Lower lobe of right lung (tissue), 2 donors: ENCODE measurements around the gene LRRC43. TPM values are rescaled to one million over a fixed set of nuclear protein-coding genes. Genes with fewer than 3 reads are reported as not detected.
A peak's percentile ranks its signal among the peaks of the same experiment; 100 is the strongest.

ENCODE experiments used
- ATAC-seq, 2 donors: fragments of 200-7000 bp; cut with Tn5 transposase; one replicate each; pipeline ENCODE4 v1.9.1; 2020 to 2022; ENCODE audit warnings: mild to moderate bottlenecking in 2 of 2, moderate library complexity in 2 of 2
- DNase-seq: peaks from one replicate; pipeline ENCODE4 v3.0.0-alpha.2; 2020
- H3K27ac ChIP-seq: fragments of 200-600 bp; one replicate; pipeline ENCODE4 v1.8.0; 2022
- H3K27me3 ChIP-seq: fragments of 200-600 bp; one replicate; pipeline ENCODE4 v1.8.0; 2022; ENCODE audit warnings: low read depth
- H3K36me3 ChIP-seq: fragments of 200-600 bp; one replicate; pipeline ENCODE4 v1.8.0; 2022; ENCODE audit warnings: mild to moderate bottlenecking
- H3K4me1 ChIP-seq: fragments of 200-600 bp; one replicate; pipeline ENCODE4 v1.8.0; 2022
- H3K4me3 ChIP-seq: fragments of 200-600 bp; one replicate; pipeline ENCODE4 v1.8.0; 2022; ENCODE audit warnings: mild to moderate bottlenecking
- H3K9me3 ChIP-seq: fragments of 200-600 bp; one replicate; pipeline ENCODE4 v1.8.0; 2022
- intact Hi-C: fragments of 100-400 bp; cut with DNase I; formaldehyde crosslinking; loops from one replicate; pipeline ENCODE4 v1.11.0; 2022
- total RNA-seq: library from RNA; stranded (reverse); fragmentation: NEBNext Ultra II Directional; extraction: Animal tissue kit (Norgen Biotek cat#: 25700); gene quantifications from one replicate; pipeline ENCODE4 v1.2.1, GENCODE V29; 2021
- TF ChIP-seq, protein P1 (sequence below): fragments of 200-600 bp; IDR thresholded peaks from one replicate; pipeline ENCODE4 v1.8.0; 2022; ENCODE audit warnings: antibody characterized with exemption, mild to moderate bottlenecking
- donor health status: DM: no; HTN: yes; CAD: no; lungs with severe emphysema.

LRRC43 gene
- total RNA-seq, 1 donor from 2014 or later: 4.2 TPM

DNA sequence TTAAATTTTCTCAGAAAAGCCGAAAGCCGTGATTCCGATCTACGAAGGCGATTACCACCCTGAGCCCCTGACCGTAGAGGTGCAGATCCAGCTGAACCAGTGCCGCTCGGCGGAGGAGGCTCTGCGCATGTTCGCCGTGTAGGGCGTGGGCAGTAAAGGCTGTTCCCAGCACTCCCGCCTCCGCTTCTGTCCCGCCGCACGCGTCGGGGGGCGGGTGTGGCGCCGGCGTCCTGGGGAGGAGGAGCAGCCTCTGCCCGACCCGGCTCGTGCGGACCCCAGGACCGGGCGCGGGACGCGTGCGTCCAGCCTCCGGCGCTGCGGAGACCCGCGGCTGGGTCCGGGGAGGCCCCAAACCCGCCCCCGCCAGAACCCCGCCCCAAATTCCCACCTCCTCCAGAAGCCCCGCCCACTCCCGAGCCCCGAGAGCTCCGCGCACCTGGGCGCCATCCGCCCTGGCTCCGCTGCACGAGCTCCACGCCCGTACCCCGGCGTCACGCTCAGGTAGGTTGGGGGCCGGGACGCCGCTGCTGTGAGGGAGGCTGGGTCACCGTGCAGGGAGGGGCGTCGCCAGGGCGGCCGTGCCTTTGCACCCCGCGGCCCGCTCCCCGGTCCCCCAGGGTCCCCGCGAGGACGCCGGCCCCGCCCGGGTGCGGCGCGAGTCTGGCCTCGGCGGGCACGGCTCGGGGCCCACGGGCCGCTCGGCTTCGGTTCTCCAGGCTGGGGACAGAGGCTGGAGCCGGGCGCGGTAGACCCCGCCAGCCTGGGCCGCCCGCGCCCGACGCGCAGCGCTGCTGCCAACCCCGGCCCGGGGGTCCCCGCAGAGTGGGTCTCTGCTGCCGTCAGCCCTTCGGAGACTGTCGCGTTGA, 20.6 kb downstream of the LRRC43 start, which contains the start of gene B3GNT4:
Gene B3GNT4, plus strand, starts transcription at position 409 of the 866 bp plus-strand sequence. CDS start 910 bp downstream, outside the sequence.
- H3K36me3 ChIP-seq: peaks cover 19% of the 10 kb centered on the region
- H3K27ac ChIP-seq: no peak within 1 kb of the TSS
- ATAC-seq: peak; percentile 83 to 92

DNA sequence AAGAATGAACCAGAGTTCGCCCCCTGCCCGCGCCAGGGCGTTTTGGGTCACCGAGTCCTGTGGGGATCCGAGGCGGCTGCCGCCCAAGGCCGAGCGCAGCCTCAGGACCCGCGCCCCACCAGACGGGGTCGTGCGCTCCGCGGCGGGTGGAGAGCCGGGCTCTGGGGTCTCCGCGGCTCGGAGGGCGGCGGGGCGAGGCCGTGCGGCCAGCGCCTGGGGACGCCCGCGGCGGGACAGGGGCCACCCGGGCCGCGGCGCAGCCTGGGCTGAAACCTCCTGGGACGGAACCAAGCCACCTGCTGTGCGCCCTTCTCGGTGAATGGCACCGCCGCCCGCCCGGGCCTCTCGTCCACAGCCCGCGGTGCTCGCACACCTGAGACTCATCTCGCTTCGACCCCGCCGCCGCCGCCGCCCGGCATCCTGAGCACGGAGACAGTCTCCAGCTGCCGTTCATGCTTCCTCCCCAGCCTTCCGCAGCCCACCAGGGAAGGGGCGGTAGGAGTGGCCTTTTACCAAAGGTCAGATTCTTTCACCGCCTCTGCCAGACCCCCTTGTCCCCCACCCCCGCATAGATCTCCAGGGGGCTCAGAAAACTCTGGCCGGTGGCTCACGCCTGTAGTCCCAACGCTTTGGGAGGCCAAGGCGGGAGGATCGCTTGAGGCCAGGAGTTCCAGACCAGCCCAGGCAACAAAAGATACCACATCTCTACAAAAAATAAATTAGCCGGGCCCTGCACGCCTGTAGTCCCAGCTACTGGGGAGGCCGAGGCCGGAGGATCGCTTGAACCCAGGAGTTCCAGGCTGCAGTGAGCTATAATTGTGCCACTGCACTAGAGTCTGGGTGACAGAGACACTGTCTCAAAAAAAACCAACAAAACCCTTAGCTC, 21.5 kb downstream of the LRRC43 start:
- intact Hi-C loops: no loop called here
- H3K27ac ChIP-seq: no peak overlapping the region
- peak overlapping the region; percentile 73 for H3K4me3 ChIP-seq
- ATAC-seq (no peak), DNase-seq (no peak)
- TF ChIP-seq, protein P1, sequence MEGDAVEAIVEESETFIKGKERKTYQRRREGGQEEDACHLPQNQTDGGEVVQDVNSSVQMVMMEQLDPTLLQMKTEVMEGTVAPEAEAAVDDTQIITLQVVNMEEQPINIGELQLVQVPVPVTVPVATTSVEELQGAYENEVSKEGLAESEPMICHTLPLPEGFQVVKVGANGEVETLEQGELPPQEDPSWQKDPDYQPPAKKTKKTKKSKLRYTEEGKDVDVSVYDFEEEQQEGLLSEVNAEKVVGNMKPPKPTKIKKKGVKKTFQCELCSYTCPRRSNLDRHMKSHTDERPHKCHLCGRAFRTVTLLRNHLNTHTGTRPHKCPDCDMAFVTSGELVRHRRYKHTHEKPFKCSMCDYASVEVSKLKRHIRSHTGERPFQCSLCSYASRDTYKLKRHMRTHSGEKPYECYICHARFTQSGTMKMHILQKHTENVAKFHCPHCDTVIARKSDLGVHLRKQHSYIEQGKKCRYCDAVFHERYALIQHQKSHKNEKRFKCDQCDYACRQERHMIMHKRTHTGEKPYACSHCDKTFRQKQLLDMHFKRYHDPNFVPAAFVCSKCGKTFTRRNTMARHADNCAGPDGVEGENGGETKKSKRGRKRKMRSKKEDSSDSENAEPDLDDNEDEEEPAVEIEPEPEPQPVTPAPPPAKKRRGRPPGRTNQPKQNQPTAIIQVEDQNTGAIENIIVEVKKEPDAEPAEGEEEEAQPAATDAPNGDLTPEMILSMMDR: no peak
- H3K9me3 ChIP-seq: no peaks in the 10 kb centered on the region
- H3K36me3 ChIP-seq: peaks cover 28% of the 10 kb centered on the region
- H3K27me3 ChIP-seq: peaks cover 55% of the 10 kb centered on the region
- H3K4me1 ChIP-seq: peaks cover 21% of the 10 kb centered on the region

More for the DNA sequence above, 20.6 kb downstream of the LRRC43 start, which contains the start of gene B3GNT4:
- peaks cover 21% of the 10 kb centered on the region for H3K4me1 ChIP-seq
- intact Hi-C loops: no loop called here
- peaks cover 59% of the 10 kb centered on the region for H3K27me3 ChIP-seq
- no peaks in the 10 kb centered on the region for H3K9me3 ChIP-seq
- peak; percentile 77 for DNase-seq
- peak within 1 kb of the TSS; percentile 73 for H3K4me3 ChIP-seq
- TF ChIP-seq, protein P1: no peak

- H3K27me3 ChIP-seq: peaks cover 46% of the 10 kb centered on the region
- ATAC-seq: no peak
- DNase-seq: no peak
Observed at GRCh38 chr12:122205053-122205925, 22.4 kb downstream of the LRRC43 start.

GRCh38 chr12:122206111-122206881, 23.4 kb downstream of the LRRC43 start:
- no peak for DNase-seq
- intact Hi-C loops: no loop called here
- TF ChIP-seq, protein P1: no peak

More at GRCh38 chr12:122205053-122205925, 22.4 kb downstream of the LRRC43 start:
- TF ChIP-seq, protein P1: no peak
- Histone ChIP-seq H3K36me3 (peaks cover 37% of the 10 kb centered on the region), H3K27ac (no peak overlapping the region), H3K9me3 (no peaks in the 10 kb centered on the region), H3K4me1 (peaks cover 21% of the 10 kb centered on the region), H3K4me3 (no peak overlapping the region)
- intact Hi-C loops: no loop called here

More at GRCh38 chr12:122206111-122206881, 23.4 kb downstream of the LRRC43 start:
- Histone ChIP-seq H3K27me3 (peaks cover 36% of the 10 kb centered on the region), H3K4me3 (no peak overlapping the region), H3K36me3 (peaks cover 47% of the 10 kb centered on the region), H3K27ac (no peak overlapping the region), H3K9me3 (no peaks in the 10 kb centered on the region), H3K4me1 (peaks cover 21% of the 10 kb centered on the region)
- ATAC-seq: no peak
